Urothelium cell line (cell line): Measurements from ENCODE around the gene MCC.
A peak's percentile ranks its signal among the peaks of the same experiment; 100 is the strongest.

Experiments
- DNase-seq: peaks from one replicate; pipeline ENCODE4 v3.0.0; 2011; ENCODE audit warnings: low spot score, mixed read lengths
- FAIRE-seq: peaks from 2 replicates; lab custom pipeline; 2011; peaks lifted over from hg19 to GRCh38; lab: Jason Lieb, UNC

The MCC gene

DNA sequence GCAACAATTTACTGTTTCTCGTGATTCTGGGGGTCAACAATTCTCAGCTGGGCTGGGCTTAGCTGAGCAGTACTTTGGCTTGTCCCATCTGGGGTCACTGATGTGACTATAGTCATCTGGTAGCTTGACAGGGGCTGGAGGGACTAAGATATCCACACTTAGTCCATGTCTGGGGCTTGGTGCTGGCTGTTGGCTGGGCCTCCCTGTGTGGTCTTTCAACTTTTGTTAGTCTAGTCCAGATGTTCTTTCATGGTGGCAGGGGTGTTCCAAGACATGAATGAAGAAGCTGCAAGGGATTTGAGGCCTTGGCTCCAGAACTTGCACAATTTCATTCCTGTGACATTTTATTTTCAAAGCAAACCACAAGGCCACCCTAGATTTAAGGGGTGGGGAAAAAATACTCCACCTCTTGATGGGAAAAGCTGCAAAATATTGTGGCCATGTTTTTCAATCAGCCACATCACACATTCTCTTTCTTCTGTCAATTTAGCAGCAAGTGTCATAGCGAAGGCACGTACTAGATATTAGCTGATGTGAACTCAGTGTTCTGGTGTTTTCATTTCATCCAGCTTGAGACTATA lies 112.7 kb downstream of the MCC start:
- FAIRE-seq (no peak), DNase-seq (no peak)

DNA sequence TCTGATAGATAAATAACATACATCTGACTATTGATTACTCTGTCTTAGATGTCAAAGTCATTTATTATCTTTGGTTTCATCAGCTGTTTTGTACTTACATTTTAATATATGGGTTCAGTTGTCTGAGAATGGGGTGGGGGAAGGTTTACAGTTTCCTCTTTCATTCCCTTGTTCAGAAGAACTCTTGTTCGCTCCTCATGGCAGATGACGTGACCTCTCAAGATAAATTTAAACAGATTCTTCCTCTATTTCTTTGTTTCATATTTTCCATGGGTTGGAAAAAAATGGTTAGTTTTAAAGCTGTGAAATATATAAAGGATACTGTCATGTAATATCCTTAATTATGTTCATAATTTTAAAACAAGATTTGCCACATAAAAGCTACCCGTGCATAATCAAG lies 114.8 kb downstream of the MCC start:
- no peak for DNase-seq
- no peak for FAIRE-seq

DNA sequence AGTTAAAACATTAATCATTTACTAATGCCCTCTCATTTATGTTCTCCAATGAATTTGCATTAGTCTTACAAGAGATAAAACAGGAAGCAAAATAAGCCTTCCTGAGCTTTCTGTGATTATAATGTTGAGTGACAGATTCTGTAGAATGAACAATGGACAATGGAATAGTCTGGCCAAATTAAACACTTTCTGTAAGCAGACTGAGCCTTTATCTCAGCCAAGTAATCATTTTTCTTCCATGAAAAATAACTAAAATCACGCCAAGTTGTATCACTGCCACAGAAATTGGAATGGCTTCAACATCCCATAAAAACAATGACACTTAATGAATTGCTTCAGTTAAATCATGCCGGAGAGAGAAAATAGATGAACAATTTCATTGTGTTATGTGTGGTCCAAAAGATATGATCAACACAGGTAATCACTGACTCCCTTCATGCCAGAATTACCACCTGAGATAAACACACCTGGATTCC lies 116.5 kb downstream of the MCC start:
- DNase-seq = no peak
- no peak for FAIRE-seq

DNA sequence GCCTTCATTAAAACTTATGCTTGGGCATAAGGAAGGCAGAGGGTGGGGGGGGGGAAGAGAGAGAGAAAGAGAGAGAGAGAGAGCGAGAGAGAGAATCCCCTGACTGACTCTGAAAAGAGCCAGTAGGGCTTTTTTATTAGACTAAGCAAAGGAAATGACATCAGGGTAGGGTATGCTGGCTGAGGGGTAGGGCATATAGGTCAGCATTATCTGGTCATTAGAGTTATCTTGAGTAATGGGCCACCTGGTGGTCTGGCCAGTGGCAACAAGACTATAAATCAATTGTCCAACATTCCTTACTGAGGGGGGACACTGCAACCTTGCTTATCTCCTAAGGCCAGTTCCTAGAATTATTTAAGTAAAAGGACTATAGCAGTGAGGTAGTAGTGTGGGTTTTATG lies 120.7 kb downstream of the MCC start:
- no peak for FAIRE-seq

DNA sequence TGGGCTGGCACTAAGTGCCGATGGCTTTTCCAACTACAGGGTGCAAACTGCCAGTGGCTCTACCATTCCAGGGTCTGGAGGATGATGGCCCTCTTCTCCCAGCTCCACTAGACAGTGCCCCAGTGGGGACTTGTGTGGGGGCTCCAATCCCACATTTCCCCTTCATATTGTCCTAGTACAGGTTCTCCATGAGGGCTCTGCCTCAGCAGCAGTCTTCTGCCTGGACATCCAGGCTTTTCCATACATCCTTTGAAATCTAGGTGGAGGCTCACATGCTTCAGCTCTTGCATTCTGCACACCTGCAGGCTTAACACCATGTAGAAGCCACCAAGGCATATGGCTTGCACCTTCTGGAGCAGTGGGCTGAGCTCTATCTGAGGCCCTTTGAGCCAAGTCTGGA lies 123.8 kb downstream of the MCC start:
- FAIRE-seq (no peak), DNase-seq (no peak)

More for the DNA sequence above, 120.7 kb downstream of the MCC start:
- no peak for DNase-seq

DNA sequence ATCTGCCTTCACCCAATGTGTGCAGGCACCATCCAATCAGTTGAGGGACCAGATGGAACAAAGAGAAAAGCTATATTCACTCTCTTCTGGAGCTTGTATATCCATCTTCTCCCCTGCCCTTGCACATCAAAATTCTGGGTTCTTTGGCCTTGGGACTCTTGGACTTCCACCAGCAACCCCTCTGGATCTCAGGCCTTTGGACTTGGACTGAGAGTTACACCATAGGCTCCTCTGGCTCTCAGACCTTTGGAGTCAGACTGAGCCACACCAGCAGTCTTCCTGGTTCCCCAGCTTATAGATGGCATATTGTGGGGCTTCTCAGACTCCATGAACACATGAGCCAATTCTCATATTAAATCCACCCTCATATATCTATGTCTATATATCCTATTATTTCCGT lies 126.6 kb downstream of the MCC start:
- DNase-seq = no peak
- no peak for FAIRE-seq

DNA sequence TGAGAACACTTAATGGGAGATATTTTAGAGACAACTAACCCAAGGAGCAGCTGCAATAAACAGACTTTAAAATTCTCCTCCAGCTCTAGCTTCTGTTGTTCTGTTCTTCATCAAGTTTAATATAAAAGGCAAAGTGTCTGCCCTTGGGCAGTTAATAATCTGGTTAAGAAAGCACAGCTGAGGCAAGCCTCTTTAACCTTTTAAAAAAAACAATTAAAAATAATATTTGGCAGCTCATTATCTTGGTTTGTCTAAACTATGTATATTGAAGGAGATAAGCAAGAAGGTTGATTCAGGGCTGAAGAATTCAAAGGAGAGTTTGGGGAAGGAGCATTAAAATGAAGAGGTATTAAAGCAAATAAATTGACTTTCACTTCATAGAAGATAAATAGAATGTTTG lies 128.8 kb downstream of the MCC start:
- no peak for DNase-seq
- FAIRE-seq = no peak

DNA sequence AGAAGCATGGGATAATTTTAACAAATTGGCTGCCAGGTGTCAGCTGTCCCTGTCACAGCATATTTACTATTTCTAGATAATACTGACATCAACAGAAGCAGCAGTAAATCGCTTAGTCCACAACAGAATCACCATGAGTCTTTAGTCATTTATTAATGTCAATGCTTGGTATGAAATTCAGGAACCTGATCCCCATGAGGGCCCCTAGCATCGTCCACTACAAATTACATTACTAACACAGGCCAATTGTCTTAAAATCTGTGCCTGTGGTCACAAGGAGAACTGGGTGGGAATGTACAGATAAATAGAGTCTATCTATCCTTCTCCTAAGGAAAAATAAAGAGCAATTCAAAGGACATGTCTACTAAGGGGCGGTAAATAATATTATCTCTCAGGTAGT lies 129.6 kb downstream of the MCC start:
- no peak for FAIRE-seq
- DNase-seq = no peak

DNA sequence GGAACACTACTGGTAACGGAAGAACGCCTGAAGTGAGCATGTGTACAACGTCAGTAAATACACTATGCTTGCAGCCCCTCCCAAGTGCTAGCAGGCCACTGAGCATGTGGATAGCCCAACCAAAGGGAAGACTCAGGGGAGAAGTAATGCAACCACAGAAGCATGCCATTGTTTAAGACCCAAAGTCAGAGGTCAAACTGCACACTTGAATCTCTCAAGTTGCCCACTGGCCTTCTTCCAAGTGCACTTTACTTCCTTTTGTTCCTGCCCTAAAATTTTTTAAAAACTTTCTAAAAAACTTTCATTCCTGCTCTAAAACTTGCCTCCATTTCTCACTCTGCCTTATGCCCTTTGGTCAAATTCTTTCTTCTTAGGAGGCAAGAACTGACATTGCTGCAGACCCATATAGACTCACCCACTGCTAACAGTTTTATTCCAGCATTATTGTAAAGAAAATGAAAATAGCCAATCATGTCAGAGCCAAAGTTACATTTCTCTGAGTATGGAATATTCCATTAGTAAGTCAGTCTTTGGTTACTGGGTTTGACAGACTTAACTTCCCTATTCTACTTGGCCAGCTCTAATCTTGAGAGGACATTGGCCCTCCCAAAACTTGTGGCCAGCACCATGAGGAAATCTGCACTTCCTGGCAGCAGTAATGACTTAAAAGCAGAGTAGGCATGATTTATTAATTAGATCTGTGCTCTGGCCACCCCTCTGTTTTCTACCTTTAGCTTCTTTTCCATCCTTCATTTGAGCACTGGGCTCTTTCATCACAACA lies 130.4 kb downstream of the MCC start:
- DNase-seq (no peak), FAIRE-seq (no peak)

DNA sequence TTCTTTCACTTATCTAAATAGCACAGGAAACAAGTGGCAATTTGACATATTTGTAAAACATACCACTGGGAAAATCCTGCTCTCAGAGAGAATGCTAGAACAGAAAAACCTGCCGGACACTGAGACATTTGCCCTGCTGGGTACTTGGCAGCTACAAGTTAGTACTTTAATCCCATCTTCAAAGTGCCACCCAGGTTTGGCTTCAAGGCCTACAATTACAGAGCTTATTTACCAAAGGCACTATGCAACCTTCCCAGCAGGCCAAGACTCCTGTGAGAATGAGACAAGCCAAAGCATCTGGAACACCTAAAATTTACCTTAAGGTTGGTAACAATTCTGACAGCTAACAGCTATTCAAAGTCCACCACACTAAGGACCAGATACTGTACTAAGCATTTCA lies 131.8 kb downstream of the MCC start:
- no peak for FAIRE-seq
- no peak for DNase-seq

DNA sequence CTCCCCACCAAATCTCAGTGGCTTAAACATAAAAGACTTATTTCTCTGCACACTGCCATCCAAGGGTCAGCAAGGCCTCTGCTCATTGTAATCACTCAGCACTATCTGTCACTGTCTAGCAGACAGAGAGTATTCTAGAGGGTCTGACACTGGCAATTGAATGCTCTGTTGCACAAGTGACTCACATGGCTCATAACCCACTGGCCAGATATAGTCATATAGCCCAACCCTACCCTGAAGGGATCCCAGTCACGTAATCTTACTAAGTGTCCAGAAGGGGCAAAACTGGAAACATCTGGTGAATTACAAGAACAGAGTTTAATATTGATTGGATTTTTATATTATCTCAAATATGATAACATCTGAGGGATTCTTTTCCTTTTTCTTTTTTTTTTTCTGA lies 134.2 kb downstream of the MCC start:
- DNase-seq = no peak
- FAIRE-seq = no peak

DNA sequence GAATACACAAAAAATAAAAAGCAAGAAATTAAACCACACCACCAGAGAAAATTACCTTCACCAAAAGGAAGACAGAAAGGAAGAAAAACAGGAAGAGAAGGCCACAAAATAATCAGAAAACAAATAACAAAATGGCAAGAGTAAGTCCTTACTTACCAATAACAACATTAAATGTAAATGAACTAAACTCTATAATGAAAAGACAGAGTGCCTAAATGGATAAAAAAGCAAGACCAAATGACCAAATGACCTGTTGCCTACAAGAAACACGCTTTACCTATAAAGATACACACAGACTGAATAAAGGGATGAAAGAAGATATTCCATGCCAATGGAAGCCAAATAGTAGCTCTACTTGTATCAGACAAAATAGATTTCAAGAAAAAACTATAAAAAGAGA lies 140.7 kb downstream of the MCC start:
- FAIRE-seq (no peak), DNase-seq (no peak)

DNA sequence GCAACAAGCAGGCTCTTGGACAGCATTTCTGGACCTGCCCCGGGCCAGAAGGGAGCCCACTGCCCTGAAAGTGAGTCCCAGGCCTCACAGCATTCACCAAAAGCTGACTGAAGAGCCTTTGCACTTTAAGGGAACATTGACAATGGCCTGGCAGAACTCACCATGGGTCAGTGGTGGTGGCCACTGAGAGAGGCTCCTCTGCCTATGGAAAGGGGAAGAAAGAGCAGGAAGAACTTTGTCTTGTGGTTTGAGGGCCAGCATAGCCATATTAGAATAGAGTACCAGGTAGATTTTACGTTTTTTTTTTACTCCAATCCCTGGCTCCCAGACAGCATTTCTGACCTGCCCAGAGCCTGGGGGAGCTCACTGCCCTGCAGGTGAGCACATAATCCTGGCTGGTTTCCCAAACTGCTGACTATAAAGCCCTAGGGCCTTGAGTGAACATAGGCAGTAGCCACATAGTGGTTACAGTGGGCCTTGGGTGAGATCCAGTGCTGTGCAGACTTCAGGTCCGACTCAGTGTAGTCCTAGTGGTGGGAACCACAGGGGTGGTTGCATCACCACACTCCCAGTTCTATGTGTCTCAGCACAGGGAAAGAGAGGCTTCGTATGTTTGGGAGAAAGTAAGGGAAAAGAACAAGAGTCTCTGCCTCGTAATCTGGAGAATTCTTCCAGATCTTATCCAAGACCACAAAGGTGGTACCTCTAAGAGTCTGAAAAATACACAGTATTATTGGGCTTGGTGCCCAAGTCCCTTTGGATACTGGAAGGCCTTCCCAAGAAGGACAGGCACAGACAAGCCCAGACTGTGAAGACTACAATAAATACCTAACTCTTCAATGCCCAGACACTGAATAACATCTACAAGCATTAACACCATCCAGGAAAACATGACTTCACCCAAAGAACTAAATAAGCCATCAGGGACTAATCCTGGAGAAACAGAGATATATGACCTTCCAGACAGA lies 143.0 kb downstream of the MCC start:
- no peak for DNase-seq
- no peak for FAIRE-seq

DNA sequence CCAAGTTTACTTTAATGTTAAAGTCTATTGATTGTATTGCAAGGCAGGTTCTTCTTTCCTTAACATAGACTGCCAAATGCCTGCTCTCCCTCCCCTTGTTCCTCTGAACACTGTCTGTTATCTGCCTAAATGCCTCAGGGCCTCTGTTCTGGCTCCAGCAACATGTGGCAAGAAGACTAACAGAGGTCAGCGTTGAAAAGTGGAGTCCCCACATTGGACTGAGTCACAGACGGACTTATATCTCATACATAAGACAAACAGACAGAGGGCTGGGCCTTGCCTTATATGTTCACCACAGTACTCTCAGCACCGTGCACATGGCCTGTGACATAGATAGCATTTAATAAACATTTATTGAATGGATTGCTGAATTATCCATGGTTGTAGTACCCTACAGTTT lies 144.9 kb downstream of the MCC start:
- DNase-seq (no peak), FAIRE-seq (no peak)

DNA sequence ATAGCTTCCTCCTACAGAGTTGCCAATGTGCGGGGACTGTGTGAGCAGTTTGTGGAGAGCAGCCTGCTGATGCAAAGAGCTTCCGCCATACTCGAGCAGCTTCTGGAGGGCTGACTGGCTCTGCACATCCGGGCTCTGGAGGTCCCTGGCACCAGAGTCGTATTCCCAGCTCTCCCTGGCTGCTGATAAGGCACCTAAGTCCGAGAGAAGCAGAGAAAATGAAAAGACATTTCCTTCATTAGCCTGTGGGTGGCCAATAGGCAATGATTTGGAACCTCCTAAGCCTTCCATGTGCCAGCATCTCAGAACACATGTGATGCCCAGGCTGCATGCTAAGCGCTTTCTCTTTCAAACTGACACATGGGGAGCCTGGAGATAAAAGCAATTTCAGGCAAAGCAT lies 147.7 kb downstream of the MCC start:
- FAIRE-seq (no peak), DNase-seq (no peak)

DNA sequence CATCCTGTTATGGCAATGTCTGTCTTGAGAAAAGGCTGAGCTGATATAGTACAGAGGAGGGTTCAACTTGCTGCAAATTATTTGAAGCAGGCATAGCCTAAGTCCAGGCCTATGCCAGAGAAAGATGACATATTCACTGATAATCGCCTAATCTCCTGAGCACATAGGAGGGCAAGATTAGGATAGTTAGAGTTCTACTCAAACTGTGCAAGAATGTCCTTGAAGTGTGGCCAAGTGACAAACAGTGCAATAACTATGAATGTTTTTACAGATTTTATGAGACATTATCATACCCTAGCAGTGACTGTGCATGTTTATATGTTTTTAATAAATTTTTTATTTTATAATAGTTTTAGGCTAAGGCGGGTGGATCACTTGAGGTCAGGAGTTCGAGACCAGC lies 149.6 kb downstream of the MCC start:
- no peak for FAIRE-seq
- no peak for DNase-seq

DNA sequence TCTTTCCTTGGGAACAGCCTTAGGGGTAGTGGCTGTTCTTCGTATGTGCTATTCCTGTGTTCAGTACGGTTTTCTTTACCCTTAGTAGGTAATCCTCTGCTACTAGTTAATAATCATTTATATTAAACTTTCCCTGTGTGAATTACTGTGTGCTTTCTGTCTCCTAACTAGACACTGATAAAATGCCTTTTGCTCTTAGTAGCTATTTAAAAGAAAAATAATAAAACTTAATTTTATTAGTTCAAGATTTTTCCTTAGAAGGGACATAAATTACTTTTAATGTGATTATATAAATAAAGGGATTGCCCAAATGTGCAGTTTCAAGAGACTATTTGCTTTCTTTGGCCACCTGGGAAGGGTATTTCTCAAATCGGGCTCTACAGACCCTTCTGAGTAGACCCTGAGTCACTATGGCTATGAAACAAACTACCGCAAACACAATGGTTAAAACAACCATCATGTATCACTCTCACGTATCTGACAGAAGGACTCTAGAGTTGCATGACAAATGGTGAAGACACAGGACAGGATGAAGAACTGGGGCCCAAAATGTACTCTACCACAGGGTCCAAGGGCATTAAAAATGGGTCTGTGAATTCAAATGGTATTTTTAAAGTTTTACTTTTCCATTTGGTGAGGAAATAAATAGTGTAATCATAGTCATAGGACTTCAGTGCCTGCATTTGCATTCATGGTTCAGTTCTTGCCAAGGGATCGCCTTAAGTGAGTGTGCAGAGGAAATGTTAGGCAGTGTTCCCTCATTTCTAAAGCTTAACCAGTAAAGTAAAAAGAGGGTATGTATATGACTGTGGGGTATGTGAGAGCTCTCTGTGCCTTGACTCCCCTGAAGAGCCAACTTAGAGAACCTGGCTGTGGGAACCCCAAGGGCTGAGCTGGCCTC lies 150.5 kb downstream of the MCC start:
- DNase-seq = no peak
- no peak for FAIRE-seq

DNA sequence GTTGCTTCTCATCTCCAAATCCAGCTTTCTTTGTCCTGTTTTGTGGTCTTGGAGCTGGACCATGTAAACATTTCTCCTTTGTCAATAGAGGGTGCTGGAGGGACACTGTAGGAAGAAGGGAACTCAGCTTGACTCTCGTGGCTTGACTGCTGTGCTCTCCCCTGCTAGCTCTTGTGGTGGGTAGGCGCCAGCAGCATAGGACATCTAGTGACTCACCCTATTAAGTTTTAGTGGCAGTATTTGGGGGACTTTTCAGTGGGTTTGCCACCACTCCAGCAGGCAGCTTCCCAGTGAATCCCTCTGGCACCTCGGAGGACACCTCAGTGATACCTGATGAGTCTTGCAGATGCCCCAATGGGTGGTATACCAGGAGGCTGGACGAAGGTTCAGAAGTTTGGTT lies 151.3 kb downstream of the MCC start:
- peak; percentile 32 for DNase-seq
- FAIRE-seq = no peak

DNA sequence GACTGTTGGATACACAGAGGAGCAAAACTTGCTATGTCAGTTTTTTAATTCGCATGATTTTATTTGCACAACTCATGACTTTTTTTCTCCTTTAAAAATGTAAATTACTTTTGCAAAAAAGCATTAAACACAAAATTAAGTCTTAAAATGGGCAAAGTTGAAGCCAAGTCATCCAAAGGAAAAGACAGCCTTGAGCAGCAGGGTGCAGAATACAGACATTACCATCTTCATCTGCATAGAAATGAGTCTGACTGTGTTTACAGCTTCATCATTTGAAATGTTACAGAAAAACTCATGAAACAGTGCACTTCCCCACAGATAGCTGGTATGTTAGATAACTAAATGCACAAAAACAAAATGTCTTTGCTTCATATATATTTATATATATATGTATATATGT lies 154.8 kb downstream of the MCC start:
- DNase-seq (no peak), FAIRE-seq (no peak)

DNA sequence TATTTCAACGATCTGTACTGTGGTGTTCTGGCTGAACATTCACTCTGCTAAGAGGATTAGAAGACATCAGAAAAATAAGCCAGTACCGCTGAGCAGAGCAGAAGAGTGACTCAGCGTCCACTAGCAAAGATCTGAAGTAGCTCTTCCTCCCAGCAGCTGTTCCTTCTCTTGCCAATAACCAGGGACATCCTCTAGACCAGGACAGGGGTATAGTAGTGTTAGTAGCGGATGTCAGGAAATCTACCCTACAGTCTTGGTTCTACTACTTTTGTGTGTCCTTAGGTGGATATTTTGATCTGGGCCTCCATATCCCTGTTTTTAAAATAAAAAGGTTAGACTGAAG lies 157.1 kb downstream of the MCC start:
- FAIRE-seq (no peak), DNase-seq (peak; percentile 14)
